GM23338 (cell line): ENCODE results near the gene PLPP4.

Source experiments
- EZH2 ChIP-seq: fragments of 200-600 bp; sonication (generic); IDR thresholded peaks from one replicate; pipeline ENCODE4 v1.8.0; 2017; ENCODE audit warnings: antibody characterized with exemption, mild to moderate bottlenecking, low read depth; ENCODE audit not compliant: unreplicated experiment
- EZH2phosphoT487 ChIP-seq: fragments of 200-600 bp; sonication (generic); IDR thresholded peaks from one replicate; pipeline ENCODE4 v1.8.1; 2018; ENCODE audit warnings: antibody characterized with exemption; ENCODE audit not compliant: unreplicated experiment
- JUNB ChIP-seq: IDR thresholded peaks from one replicate; pipeline ENCODE4 v1.6.1; 2016; ENCODE audit warnings: antibody characterized with exemption; ENCODE audit not compliant: unreplicated experiment
- POLR2AphosphoS5 ChIP-seq: IDR thresholded peaks from 2 replicates; pipeline ENCODE4 v1.6.1; 2016; ENCODE audit warnings: antibody characterized with exemption, low read depth
- STAT1 ChIP-seq: IDR thresholded peaks from one replicate; pipeline ENCODE4 v1.6.1; 2016; ENCODE audit warnings: antibody characterized with exemption; ENCODE audit not compliant: unreplicated experiment
- ZNF331 ChIP-seq: fragments of 250-450 bp; sonication (Bioruptor Pico); IDR thresholded peaks from 2 replicates; pipeline ENCODE4 v1.5.0; 2020; ENCODE audit warnings: low read depth, mild to moderate bottlenecking, moderate library complexity
- TF ChIP-seq, protein P1 (sequence below), 2 experiments: fragments of 200-600 bp in 1 of 2; sonication (generic) in 1 of 2; conservative IDR thresholded peaks; 2 replicates each; pipeline versions ENCODE4 v1.5.1 to v1.6.1; 2016 to 2017; ENCODE audit warnings: antibody characterized with exemption in 2 of 2, low read depth in 2 of 2, mild to moderate bottlenecking in 2 of 2, moderate library complexity in 1 of 2
- TF ChIP-seq, protein P2 (sequence below): IDR thresholded peaks from one replicate; pipeline ENCODE4 v1.6.1; 2018; ENCODE audit warnings: antibody characterized with exemption; ENCODE audit not compliant: unreplicated experiment
- TF ChIP-seq, protein P3 (sequence below): IDR thresholded peaks from 2 replicates; pipeline ENCODE4 v1.6.1; 2016; ENCODE audit warnings: antibody characterized with exemption

DNA sequence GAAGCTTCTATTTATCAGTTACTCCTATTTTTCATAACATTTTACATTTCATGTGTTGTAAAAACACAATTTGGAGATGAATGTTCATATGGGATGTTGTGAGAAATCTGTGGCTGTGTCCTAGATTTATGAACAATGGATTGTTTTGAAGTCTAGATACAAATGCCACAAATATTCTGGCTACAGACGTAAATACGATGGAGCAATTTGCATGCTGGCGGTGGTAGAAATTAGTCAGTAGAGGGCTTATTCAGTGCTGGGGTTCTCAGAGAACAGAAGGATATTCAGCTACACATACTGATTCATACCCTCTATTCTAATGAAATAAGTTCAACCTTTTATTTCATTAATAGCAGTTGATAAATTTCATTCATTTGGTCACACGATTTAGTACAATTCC lies 48.8 kb downstream of the PLPP4 start:
- TF ChIP-seq, protein P1, sequence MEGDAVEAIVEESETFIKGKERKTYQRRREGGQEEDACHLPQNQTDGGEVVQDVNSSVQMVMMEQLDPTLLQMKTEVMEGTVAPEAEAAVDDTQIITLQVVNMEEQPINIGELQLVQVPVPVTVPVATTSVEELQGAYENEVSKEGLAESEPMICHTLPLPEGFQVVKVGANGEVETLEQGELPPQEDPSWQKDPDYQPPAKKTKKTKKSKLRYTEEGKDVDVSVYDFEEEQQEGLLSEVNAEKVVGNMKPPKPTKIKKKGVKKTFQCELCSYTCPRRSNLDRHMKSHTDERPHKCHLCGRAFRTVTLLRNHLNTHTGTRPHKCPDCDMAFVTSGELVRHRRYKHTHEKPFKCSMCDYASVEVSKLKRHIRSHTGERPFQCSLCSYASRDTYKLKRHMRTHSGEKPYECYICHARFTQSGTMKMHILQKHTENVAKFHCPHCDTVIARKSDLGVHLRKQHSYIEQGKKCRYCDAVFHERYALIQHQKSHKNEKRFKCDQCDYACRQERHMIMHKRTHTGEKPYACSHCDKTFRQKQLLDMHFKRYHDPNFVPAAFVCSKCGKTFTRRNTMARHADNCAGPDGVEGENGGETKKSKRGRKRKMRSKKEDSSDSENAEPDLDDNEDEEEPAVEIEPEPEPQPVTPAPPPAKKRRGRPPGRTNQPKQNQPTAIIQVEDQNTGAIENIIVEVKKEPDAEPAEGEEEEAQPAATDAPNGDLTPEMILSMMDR (conservative IDR thresholded peaks at IDR 0.05; ENCODE audit: low read depth in 2 of 2) = no peak
- TF ChIP-seq ZNF331 (CRISPR knock-in tag) (no peak), EZH2 (no peak), JUNB (no peak), POLR2AphosphoS5 (no peak), STAT1 (no peak), EZH2phosphoT487 (no peak)
- TF ChIP-seq, protein P2, sequence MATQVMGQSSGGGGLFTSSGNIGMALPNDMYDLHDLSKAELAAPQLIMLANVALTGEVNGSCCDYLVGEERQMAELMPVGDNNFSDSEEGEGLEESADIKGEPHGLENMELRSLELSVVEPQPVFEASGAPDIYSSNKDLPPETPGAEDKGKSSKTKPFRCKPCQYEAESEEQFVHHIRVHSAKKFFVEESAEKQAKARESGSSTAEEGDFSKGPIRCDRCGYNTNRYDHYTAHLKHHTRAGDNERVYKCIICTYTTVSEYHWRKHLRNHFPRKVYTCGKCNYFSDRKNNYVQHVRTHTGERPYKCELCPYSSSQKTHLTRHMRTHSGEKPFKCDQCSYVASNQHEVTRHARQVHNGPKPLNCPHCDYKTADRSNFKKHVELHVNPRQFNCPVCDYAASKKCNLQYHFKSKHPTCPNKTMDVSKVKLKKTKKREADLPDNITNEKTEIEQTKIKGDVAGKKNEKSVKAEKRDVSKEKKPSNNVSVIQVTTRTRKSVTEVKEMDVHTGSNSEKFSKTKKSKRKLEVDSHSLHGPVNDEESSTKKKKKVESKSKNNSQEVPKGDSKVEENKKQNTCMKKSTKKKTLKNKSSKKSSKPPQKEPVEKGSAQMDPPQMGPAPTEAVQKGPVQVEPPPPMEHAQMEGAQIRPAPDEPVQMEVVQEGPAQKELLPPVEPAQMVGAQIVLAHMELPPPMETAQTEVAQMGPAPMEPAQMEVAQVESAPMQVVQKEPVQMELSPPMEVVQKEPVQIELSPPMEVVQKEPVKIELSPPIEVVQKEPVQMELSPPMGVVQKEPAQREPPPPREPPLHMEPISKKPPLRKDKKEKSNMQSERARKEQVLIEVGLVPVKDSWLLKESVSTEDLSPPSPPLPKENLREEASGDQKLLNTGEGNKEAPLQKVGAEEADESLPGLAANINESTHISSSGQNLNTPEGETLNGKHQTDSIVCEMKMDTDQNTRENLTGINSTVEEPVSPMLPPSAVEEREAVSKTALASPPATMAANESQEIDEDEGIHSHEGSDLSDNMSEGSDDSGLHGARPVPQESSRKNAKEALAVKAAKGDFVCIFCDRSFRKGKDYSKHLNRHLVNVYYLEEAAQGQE = no peak
- TF ChIP-seq, protein P3, sequence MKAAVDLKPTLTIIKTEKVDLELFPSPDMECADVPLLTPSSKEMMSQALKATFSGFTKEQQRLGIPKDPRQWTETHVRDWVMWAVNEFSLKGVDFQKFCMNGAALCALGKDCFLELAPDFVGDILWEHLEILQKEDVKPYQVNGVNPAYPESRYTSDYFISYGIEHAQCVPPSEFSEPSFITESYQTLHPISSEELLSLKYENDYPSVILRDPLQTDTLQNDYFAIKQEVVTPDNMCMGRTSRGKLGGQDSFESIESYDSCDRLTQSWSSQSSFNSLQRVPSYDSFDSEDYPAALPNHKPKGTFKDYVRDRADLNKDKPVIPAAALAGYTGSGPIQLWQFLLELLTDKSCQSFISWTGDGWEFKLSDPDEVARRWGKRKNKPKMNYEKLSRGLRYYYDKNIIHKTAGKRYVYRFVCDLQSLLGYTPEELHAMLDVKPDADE = no peak
